ENCODE results near the gene SBF2.

Gene SBF2

DNA sequence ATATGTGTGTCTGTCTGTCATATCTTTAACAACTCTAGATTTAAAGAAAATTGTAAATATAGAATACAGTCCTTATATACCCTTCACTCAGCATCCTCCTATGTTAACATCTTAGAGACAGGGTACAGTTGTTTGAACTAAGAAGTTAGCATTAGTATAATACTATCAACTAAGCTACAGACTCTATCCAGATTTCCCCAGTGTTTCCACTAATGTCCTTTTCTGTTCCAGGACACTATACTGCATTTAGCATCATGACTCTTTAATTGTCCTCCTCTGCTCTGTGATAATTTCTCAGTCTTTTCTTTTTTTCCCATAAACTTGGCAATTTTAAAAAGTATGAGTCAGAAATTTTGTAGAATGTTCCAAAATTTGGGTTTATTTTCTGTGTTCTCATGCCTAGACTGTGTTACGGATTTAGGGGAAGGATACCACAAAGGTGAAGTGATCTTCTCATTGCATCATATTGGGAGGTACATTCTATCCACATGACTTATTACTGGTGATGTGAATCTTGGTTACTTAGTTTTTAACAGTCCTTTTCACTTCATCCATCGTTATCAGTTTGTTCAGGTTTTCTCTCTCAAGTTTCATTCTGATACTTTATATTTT, 168.4 kb downstream of the SBF2 start:
- TF ChIP-seq TAF1 (IDR thresholded peaks at IDR 0.05; ENCODE audit: borderline replicate concordance, insufficient read depth, low read length) (no peak), SIN3A (IDR thresholded peaks at IDR 0.05; ENCODE audit: borderline replicate concordance, insufficient read depth, low read length) (no peak), POLR2AphosphoS5 (IDR thresholded peaks at IDR 0.05; ENCODE audit: low read depth, low read length) (no peak), FOXP2 (optimal IDR thresholded peaks at IDR 0.05; ENCODE audit: borderline replicate concordance, extremely low read depth, extremely low read length, insufficient read depth) (no peak)
- TF ChIP-seq, protein P1, sequence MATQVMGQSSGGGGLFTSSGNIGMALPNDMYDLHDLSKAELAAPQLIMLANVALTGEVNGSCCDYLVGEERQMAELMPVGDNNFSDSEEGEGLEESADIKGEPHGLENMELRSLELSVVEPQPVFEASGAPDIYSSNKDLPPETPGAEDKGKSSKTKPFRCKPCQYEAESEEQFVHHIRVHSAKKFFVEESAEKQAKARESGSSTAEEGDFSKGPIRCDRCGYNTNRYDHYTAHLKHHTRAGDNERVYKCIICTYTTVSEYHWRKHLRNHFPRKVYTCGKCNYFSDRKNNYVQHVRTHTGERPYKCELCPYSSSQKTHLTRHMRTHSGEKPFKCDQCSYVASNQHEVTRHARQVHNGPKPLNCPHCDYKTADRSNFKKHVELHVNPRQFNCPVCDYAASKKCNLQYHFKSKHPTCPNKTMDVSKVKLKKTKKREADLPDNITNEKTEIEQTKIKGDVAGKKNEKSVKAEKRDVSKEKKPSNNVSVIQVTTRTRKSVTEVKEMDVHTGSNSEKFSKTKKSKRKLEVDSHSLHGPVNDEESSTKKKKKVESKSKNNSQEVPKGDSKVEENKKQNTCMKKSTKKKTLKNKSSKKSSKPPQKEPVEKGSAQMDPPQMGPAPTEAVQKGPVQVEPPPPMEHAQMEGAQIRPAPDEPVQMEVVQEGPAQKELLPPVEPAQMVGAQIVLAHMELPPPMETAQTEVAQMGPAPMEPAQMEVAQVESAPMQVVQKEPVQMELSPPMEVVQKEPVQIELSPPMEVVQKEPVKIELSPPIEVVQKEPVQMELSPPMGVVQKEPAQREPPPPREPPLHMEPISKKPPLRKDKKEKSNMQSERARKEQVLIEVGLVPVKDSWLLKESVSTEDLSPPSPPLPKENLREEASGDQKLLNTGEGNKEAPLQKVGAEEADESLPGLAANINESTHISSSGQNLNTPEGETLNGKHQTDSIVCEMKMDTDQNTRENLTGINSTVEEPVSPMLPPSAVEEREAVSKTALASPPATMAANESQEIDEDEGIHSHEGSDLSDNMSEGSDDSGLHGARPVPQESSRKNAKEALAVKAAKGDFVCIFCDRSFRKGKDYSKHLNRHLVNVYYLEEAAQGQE (IDR thresholded peaks at IDR 0.05; ENCODE audit: insufficient read depth in 1 of 2, low read depth in 2 of 2, low read length in 2 of 2) = no peak

- TF ChIP-seq POLR2AphosphoS5 (IDR thresholded peaks at IDR 0.05; ENCODE audit: low read depth, low read length) (no peak), TAF1 (IDR thresholded peaks at IDR 0.05; ENCODE audit: borderline replicate concordance, insufficient read depth, low read length) (no peak), FOXP2 (optimal IDR thresholded peaks at IDR 0.05; ENCODE audit: borderline replicate concordance, extremely low read depth, extremely low read length, insufficient read depth) (no peak), SIN3A (IDR thresholded peaks at IDR 0.05; ENCODE audit: borderline replicate concordance, insufficient read depth, low read length) (no peak)
- TF ChIP-seq, protein P1 (IDR thresholded peaks at IDR 0.05; ENCODE audit: insufficient read depth in 1 of 2, low read depth in 2 of 2, low read length in 2 of 2) = no peak
These were observed 171.5 kb downstream of the SBF2 start for GRCh38 chr11:10122326-10123197.

DNA sequence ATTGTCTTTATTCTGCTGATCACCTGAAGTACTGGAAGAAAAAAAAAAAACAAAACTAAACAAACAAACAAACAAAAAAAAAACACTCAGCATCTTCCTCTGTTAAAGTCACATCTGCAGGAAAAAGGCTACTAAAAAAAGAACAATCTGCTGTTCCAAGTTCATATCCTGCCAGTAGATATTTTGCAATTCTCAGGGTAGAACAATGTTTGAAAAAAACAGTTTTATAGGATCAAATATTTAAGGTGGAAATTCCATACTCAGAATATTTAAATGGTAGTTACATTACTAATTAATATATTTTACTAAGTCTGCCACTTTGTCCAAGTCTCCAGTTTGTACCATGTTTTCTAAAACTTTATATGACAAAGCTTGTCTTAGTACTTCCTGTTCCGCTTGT, 175.2 kb downstream of the SBF2 start:
- no peak for TF ChIP-seq SIN3A (IDR thresholded peaks at IDR 0.05; ENCODE audit: borderline replicate concordance, insufficient read depth, low read length)
- no peak for TF ChIP-seq POLR2AphosphoS5 (IDR thresholded peaks at IDR 0.05; ENCODE audit: low read depth, low read length)

DNA sequence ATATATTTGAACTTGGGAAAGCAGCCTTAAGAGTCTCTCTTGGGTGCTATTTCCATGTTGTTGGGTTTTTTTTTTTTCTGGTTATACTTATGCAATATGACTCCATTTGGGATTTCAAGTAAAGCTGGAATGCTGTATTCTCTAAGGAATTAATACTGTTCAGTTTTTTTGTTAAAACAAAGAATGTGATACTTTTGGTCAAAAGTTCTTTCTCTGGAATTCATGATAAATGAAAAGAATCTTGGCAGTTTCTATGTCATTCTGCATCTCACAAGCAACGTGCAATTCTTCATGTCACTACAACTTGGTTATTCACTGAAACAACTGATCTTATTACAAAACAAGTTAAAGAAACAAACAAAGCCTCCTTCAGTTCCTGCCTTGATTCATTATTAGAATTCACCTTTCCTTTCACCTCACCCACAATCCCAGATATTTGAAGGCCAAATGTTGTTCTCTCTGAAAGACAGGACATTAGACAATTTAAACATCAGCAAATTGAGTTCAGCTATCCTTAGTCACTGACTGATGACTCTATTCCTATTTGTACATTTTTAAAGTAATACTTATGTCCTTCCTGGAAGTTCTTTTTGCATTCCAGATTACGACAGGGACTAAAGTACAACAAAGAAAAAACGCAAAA, 176.2 kb downstream of the SBF2 start:
- TF ChIP-seq, protein P1 (IDR thresholded peaks at IDR 0.05; ENCODE audit: insufficient read depth in 1 of 2, low read depth in 2 of 2, low read length in 2 of 2) = no peak
- TF ChIP-seq POLR2AphosphoS5 (IDR thresholded peaks at IDR 0.05; ENCODE audit: low read depth, low read length) = no peak
- TF ChIP-seq FOXP2 (optimal IDR thresholded peaks at IDR 0.05; ENCODE audit: borderline replicate concordance, extremely low read depth, extremely low read length, insufficient read depth) = no peak
- no peak for TF ChIP-seq SIN3A (IDR thresholded peaks at IDR 0.05; ENCODE audit: borderline replicate concordance, insufficient read depth, low read length)
- TF ChIP-seq TAF1 (IDR thresholded peaks at IDR 0.05; ENCODE audit: borderline replicate concordance, insufficient read depth, low read length) = no peak

GRCh38 chr11:10116588-10116987, 177.4 kb downstream of the SBF2 start:
- TF ChIP-seq, protein P1 (IDR thresholded peaks at IDR 0.05; ENCODE audit: insufficient read depth in 1 of 2, low read depth in 2 of 2, low read length in 2 of 2) = no peak
- TF ChIP-seq TAF1 (IDR thresholded peaks at IDR 0.05; ENCODE audit: borderline replicate concordance, insufficient read depth, low read length) = no peak
- no peak for TF ChIP-seq FOXP2 (optimal IDR thresholded peaks at IDR 0.05; ENCODE audit: borderline replicate concordance, extremely low read depth, extremely low read length, insufficient read depth)
- TF ChIP-seq SIN3A (IDR thresholded peaks at IDR 0.05; ENCODE audit: borderline replicate concordance, insufficient read depth, low read length) = no peak
- TF ChIP-seq POLR2AphosphoS5 (IDR thresholded peaks at IDR 0.05; ENCODE audit: low read depth, low read length) = no peak

All from PFSK-1 (cell line).